ENCODE measurements around the gene ENO3. TPM values are rescaled to one million over a fixed set of nuclear protein-coding genes. Genes with fewer than 3 reads are reported as not detected.
A peak's percentile ranks its signal among the peaks of the same experiment; 100 is the strongest.
"Not testable (repeated sequence)": the region's sequence is repeated elsewhere in the genome, so short reads cannot be mapped to it uniquely, and the experiment has no call there.

Gene ENO3
- total RNA-seq, 1 donor from 2014 or later: 62.1 TPM

DNA sequence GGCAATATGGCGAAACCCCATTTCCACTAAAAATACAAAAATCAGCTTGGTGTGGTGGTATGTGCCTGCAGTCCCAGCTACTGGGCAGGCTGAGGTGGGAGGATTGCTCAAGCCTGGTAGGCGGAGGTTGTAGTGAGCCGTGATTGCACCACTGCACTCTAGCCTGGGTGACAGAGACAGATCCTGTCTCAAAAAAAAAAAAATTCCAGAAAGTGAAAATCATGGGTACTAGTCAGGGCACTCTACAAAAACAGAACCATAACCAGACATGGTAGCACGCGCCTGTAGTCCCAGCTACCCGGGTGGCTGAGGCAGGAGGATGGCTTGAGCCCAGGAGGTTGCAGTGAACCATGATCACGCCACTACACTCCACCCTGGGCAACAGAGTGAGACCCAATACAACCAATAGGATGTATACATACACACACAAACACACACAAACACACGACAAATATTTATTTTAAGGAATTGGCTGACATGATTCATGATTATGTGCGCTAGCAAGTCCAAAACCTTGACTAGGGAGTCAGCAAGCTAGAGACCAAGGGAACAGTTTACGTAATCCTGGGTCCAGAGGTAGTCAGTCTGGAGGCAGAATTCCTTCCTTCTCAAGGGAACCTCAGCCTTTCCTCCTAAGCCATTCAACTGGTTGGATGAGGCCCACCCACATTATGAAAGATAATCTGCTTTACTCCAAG lies 30.4 kb upstream of the ENO3 start:
- no peak for TF ChIP-seq CTCF (IDR thresholded peaks at IDR 0.05; ENCODE audit: partially characterized antibody, unreplicated experiment)
- no peak overlapping the region for H3K27ac Mint-ChIP-seq (ENCODE audit: unreplicated experiment)
- H3K4me3 Mint-ChIP-seq (ENCODE audit: unreplicated experiment): no peak overlapping the region
- H3K4me1 Mint-ChIP-seq (ENCODE audit: low read depth, unreplicated experiment): peaks cover 4% of the 10 kb centered on the region
- no peaks in the 10 kb centered on the region for H3K9me3 Mint-ChIP-seq (ENCODE audit: unreplicated experiment)
- no peak for DNase-seq
- H3K36me3 Mint-ChIP-seq (ENCODE audit: unreplicated experiment): no peaks in the 10 kb centered on the region
- H3K27me3 Mint-ChIP-seq (ENCODE audit: unreplicated experiment): peaks cover 4% of the 10 kb centered on the region

- Mint-ChIP-seq H3K27me3 (ENCODE audit: unreplicated experiment) (peaks cover 4% of the 10 kb centered on the region), H3K4me1 (ENCODE audit: low read depth, unreplicated experiment) (peaks cover 4% of the 10 kb centered on the region), H3K9me3 (ENCODE audit: unreplicated experiment) (no peaks in the 10 kb centered on the region), H3K27ac (ENCODE audit: unreplicated experiment) (no peak overlapping the region), H3K4me3 (ENCODE audit: unreplicated experiment) (no peak overlapping the region), H3K36me3 (ENCODE audit: unreplicated experiment) (no peaks in the 10 kb centered on the region)
- no peak for TF ChIP-seq CTCF (IDR thresholded peaks at IDR 0.05; ENCODE audit: partially characterized antibody, unreplicated experiment)
- no peak for DNase-seq
Observed at GRCh38 chr17:4921320-4921719, 29.6 kb upstream of the ENO3 start.

DNA sequence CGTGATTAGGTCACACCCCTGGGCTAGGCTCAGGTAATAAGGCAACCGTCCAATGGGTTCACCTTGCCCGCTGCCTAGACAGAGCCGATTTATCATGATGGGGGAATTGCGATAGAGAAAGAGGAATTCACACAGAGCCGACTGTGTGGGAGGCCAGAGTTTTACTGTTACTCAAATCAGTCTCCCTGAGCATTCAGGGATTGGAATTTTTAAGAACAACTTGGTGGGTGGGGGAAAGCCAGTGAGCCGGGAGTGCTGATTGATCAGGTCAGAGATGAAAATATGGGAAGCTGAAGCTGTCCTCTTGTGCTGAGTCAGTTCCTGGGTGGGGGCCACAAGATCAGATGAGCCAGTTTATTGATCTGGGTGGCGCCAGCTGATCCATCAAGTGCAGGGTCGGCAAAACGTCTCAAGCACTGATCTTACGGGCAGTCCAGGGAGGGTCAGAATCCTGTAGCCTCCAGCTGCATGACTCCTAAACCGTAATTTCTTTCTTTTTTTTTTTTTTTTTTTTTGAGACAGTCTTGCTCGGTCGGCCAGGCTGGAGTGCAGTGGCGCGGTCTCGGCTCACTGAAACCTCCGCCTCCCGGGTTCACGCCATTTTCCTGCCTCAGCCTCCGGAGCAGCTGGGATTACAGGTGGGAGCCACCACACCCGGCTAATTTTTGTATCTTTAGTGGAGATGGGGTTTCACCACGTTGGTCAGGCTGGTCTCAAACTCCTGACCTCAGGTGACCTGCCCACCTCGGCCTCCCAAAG lies 24.2 kb upstream of the ENO3 start:
- not testable (repeated sequence) for H3K9me3 Mint-ChIP-seq (ENCODE audit: unreplicated experiment); H3K27ac Mint-ChIP-seq (ENCODE audit: unreplicated experiment); H3K4me1 Mint-ChIP-seq (ENCODE audit: low read depth, unreplicated experiment); H3K27me3 Mint-ChIP-seq (ENCODE audit: unreplicated experiment); DNase-seq; H3K36me3 Mint-ChIP-seq (ENCODE audit: unreplicated experiment)
- H3K4me3 Mint-ChIP-seq (ENCODE audit: unreplicated experiment): peak overlapping the region; percentile 9

DNA sequence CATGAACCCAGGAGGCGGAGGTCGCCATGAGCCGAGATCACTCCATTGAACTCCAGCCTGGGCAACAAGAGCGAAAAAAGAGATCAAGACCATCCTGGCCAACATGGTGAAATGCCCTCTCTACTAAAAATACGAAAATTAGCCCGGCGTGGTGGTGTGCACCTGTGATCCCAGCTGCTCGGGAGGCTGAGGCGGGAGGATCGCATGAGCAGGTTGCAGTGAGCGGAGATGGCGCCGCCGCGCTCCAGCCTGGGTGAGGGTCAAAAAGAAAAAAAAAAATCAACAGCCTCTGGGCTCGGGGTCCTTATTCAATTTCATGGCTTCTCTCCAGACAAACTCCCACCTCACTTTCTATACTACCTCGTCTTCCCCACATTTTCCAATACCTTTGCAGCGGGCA lies 22.0 kb upstream of the ENO3 start:
- Mint-ChIP-seq H3K27ac (ENCODE audit: unreplicated experiment) (no peak overlapping the region), H3K27me3 (ENCODE audit: unreplicated experiment) (peaks cover 8% of the 10 kb centered on the region), H3K4me1 (ENCODE audit: low read depth, unreplicated experiment) (no peaks in the 10 kb centered on the region), H3K4me3 (ENCODE audit: unreplicated experiment) (no peak overlapping the region), H3K9me3 (ENCODE audit: unreplicated experiment) (peaks cover 3% of the 10 kb centered on the region), H3K36me3 (ENCODE audit: unreplicated experiment) (peaks cover 8% of the 10 kb centered on the region)
- no peak for DNase-seq
- no peak for TF ChIP-seq CTCF (IDR thresholded peaks at IDR 0.05; ENCODE audit: partially characterized antibody, unreplicated experiment)

DNA sequence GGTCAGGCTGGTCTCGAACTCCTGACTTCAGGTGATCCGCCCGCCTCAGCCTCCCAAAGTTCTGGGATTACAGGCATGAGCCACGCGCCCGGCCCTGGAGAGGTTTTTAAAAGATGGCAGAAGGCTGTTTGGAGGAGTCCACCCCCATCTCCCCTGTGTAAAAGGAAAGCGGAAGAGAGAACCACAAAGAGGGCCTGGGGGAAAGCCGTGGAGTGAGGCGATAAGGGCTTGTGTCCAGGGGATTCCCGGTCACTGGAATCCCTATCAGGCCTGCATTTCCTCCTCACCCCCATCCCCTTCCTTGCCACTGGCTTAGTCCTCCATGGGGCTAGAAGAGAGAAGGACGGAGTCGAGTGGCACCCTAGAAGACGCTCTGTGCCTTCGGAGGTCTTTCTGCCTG lies 19.0 kb upstream of the ENO3 start, which contains the start of gene GP1BA:
GP1BA (plus strand) TSS at position 315 of the 400 bp plus-strand sequence. CDS start 328 bp downstream, outside the sequence.
- Mint-ChIP-seq H3K36me3 (ENCODE audit: unreplicated experiment) (peaks cover 8% of the 10 kb centered on the region), H3K9me3 (ENCODE audit: unreplicated experiment) (peaks cover 4% of the 10 kb centered on the region), H3K27ac (ENCODE audit: unreplicated experiment) (peak within 1 kb of the TSS; percentile 64), H3K27me3 (ENCODE audit: unreplicated experiment) (peaks cover 8% of the 10 kb centered on the region), H3K4me3 (ENCODE audit: unreplicated experiment) (peak within 1 kb of the TSS; percentile 26), H3K4me1 (ENCODE audit: low read depth, unreplicated experiment) (no peaks in the 10 kb centered on the region)
- no peak for TF ChIP-seq CTCF (IDR thresholded peaks at IDR 0.05; ENCODE audit: partially characterized antibody, unreplicated experiment)
- DNase-seq: no peak

Data from glutamatergic neuron (in vitro differentiated cells).